Measurements from ENCODE around the gene TULP1. TPM values are rescaled to one million over a fixed set of nuclear protein-coding genes. Genes with fewer than 3 reads are reported as not detected.

The TULP1 gene
- total RNA-seq, 3 donors from 2014 or later, result not detected

DNA sequence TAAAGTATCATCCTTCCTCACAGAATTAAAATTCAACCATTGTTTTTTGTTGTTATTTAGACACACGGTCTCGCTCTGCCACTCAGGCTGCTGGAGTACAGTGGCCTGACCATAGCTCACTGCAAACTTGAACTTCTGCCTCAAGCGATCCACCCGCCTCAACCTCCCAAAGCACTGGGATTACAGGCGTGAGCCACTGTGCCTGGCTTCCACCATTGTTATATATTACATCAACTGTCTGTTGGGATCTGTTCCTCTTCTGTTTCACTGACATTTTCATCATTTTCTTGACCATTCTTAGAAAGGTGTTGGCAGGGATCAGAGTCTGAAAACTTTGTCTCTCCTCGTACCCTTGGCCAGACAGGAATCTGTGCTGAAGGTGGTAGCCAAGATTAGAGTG, 21.3 kb upstream of the TULP1 start:
- TF ChIP-seq, protein P1, sequence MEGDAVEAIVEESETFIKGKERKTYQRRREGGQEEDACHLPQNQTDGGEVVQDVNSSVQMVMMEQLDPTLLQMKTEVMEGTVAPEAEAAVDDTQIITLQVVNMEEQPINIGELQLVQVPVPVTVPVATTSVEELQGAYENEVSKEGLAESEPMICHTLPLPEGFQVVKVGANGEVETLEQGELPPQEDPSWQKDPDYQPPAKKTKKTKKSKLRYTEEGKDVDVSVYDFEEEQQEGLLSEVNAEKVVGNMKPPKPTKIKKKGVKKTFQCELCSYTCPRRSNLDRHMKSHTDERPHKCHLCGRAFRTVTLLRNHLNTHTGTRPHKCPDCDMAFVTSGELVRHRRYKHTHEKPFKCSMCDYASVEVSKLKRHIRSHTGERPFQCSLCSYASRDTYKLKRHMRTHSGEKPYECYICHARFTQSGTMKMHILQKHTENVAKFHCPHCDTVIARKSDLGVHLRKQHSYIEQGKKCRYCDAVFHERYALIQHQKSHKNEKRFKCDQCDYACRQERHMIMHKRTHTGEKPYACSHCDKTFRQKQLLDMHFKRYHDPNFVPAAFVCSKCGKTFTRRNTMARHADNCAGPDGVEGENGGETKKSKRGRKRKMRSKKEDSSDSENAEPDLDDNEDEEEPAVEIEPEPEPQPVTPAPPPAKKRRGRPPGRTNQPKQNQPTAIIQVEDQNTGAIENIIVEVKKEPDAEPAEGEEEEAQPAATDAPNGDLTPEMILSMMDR (IDR thresholded peaks at IDR 0.05), result no peak
- no peak for TF ChIP-seq POLR2A (IDR thresholded peaks at IDR 0.05)
- TF ChIP-seq POLR2AphosphoS5 (IDR thresholded peaks at IDR 0.05), result no peak
- H3K27me3 ChIP-seq, result no peaks in the 10 kb centered on the region
- no peak for DNase-seq (ENCODE audit: low spot score in 2 of 2)
- H3K4me3 ChIP-seq, result no peak overlapping the region
- intact Hi-C loops (cut with DNase I; ENCODE audit: low total_unique reads), result no loop called here
- no peaks in the 10 kb centered on the region for H3K36me3 ChIP-seq
- H3K9me3 ChIP-seq, result no peaks in the 10 kb centered on the region
- no peaks in the 10 kb centered on the region for H3K4me1 ChIP-seq
- H3K27ac ChIP-seq, result no peak overlapping the region

DNA sequence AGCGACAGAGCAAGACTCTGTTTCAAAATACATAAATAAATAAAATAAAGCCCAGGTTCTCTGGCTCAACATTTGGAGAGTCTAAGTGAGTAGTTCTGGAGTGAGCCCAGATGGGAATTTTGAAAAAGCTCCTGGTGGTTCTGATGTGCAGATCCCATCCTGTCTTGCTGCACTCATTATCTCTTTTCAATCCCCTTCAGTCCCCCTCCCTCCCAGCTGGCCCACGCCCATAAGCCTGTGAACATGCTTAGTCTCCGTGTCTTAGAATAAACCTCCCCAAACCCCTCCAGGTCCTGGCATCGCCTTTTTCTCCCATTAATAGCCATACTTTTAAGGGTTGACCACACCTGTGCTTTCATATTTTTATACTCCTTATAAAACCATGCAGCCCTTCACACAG, 19.4 kb upstream of the TULP1 start:
- DNase-seq (ENCODE audit: low spot score in 2 of 2), result no peak
- no peak for TF ChIP-seq POLR2AphosphoS5 (IDR thresholded peaks at IDR 0.05)
- TF ChIP-seq, protein P1 (IDR thresholded peaks at IDR 0.05), result no peak
- TF ChIP-seq POLR2A (IDR thresholded peaks at IDR 0.05), result no peak
- intact Hi-C loops (cut with DNase I; ENCODE audit: low total_unique reads), result no loop called here

DNA sequence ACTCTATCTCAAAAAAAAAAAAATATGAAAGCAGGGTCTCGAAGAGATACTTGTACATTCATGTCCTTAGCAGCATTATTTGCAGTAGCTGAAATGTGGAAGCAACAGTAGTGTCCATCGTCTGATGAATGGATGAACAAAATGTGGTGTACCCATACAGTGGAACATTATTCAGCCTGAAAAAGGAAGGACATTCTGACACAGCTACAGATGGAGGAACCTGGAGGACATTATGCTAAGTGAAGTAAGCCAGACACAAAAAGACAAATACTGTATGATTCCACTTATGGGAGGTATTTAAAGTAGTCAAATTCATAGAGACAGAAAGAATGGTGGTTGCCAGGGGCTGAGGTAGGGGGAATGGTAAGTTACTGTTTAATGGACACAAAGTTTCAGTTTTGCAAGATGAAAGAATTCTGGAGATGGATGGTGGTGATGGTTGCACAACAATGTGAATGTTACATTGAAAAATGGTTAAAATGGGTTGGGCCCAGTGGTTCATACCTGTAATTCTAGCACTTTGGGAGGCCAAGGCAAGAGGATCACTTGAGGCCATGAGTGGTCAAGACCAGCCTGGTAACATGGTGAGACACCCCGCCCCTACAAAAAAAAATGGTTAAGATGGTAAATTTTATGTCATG, 11.8 kb upstream of the TULP1 start:
- intact Hi-C loops (cut with DNase I; ENCODE audit: low total_unique reads), result loop anchor here (5.0 kb wide), 1 partner anchor 213 kb away; the partner anchor contains the start of gene ARMC12
- H3K9me3 ChIP-seq, result no peaks in the 10 kb centered on the region
- TF ChIP-seq POLR2AphosphoS5 (IDR thresholded peaks at IDR 0.05), result no peak
- TF ChIP-seq, protein P1 (IDR thresholded peaks at IDR 0.05), result no peak
- no peak overlapping the region for H3K27ac ChIP-seq
- H3K36me3 ChIP-seq, result no peaks in the 10 kb centered on the region
- no peak for DNase-seq (ENCODE audit: low spot score in 2 of 2)
- no peaks in the 10 kb centered on the region for H3K27me3 ChIP-seq
- H3K4me1 ChIP-seq, result no peaks in the 10 kb centered on the region
- no peak overlapping the region for H3K4me3 ChIP-seq

More for the DNA sequence above, 19.4 kb upstream of the TULP1 start:
- Histone ChIP-seq H3K4me3 (no peak overlapping the region), H3K27me3 (no peaks in the 10 kb centered on the region), H3K27ac (no peak overlapping the region), H3K4me1 (no peaks in the 10 kb centered on the region), H3K36me3 (no peaks in the 10 kb centered on the region), H3K9me3 (no peaks in the 10 kb centered on the region)

DNA sequence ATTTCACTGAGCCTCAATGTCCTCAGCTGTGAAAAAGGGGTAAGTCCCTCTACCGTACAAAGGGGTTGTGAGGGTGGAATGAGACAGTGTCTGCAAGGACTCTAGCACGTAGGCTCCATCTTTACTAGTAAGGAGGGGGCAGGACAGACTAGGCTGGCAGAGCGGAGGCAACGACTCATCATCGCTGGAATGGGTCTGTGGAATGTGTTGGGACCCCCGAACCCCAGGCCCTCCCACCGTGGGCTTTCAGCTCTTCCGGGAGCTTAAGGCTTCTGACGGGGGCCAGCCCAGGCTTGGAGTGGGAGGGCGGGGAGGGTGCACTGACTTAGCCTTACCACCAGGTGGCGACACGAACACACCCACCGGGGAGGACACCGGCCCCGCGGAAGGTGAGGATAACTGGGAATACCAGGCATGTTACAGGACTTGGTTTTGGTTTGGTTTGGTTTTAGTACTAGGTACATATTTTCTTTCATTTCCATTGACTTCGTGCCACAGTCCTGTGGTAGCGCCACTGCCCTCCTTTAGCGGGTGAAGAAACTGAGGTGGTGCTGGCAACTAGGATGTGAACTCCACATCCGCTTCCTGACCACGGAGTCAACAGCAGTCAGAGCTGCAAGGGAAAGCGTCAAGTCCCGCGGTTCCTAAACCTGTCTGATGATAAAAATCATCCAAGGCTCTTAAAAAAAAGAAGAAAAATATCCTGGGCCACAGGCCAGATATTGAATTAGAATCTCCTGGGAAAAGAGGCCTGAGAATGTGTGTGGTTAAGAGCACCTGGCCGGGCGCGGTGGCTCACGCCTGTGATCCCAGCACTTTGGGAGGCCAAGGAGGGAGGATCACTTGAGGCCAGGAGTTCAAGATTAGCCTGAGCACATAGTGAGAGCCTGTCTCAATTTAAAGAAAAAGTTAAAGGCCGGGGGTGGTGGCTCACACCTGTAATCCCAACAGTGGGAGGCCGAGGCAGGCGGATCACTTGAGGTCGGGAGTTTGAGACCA, 10.3 kb upstream of the TULP1 start:
- Histone ChIP-seq H3K36me3 (no peaks in the 10 kb centered on the region), H3K9me3 (no peaks in the 10 kb centered on the region), H3K4me3 (peak overlapping the region; percentile 7 to 51 (median 44)), H3K27ac (peak overlapping the region; percentile 33 to 60), H3K4me1 (no peaks in the 10 kb centered on the region), H3K27me3 (no peaks in the 10 kb centered on the region)
- intact Hi-C loops (cut with DNase I; ENCODE audit: low total_unique reads), result no loop called here
- TF ChIP-seq POLR2AphosphoS5 (IDR thresholded peaks at IDR 0.05) (peak in 2 of 3 donors; percentile 18 to 38), POLR2A (IDR thresholded peaks at IDR 0.05) (no peak)
- TF ChIP-seq, protein P1 (IDR thresholded peaks at IDR 0.05), result peak; percentile 92 to 97 (median 97)
- DNase-seq (ENCODE audit: low spot score in 2 of 2), result peak; percentile 59 to 80

DNA sequence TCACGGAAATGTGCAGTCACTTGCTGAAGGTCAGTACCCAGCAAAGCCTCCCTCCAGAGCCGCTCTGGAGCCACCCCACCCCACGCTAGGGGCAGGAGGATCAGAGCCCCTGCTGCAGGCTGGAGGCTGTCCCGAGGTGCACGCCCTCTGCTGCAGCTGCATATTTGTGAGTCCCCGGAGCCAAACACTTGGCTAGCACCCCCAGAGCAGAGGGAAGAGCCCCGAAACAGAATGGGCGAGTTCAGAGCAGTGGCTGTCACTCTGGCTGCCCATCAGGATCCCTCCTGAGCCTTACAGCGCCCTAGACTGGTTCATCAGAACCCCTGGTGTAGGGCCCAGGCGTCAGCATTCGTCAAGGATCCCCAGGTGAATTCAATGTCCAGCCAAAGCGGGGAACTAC, 9.5 kb upstream of the TULP1 start:
- Histone ChIP-seq H3K4me1 (no peaks in the 10 kb centered on the region), H3K36me3 (no peaks in the 10 kb centered on the region), H3K9me3 (no peaks in the 10 kb centered on the region), H3K4me3 (no peak overlapping the region), H3K27ac (no peak overlapping the region), H3K27me3 (no peaks in the 10 kb centered on the region)
- intact Hi-C loops (cut with DNase I; ENCODE audit: low total_unique reads), result no loop called here
- DNase-seq (ENCODE audit: low spot score in 2 of 2), result no peak
- no peak for TF ChIP-seq POLR2A (IDR thresholded peaks at IDR 0.05)
- TF ChIP-seq, protein P1 (IDR thresholded peaks at IDR 0.05), result no peak
- TF ChIP-seq POLR2AphosphoS5 (IDR thresholded peaks at IDR 0.05), result no peak

Measured in breast epithelium (tissue), 4 donors.